NCI-H2227 treated with DMSO at 0.1 percent for 48 hours (cell line): ENCODE measurements around the gene ACE.

ENCODE experiments used
- DNase-seq: peaks from one replicate; lab custom pipeline; 2025; lab: John Stamatoyannopoulos, UW

ACE gene

DNA sequence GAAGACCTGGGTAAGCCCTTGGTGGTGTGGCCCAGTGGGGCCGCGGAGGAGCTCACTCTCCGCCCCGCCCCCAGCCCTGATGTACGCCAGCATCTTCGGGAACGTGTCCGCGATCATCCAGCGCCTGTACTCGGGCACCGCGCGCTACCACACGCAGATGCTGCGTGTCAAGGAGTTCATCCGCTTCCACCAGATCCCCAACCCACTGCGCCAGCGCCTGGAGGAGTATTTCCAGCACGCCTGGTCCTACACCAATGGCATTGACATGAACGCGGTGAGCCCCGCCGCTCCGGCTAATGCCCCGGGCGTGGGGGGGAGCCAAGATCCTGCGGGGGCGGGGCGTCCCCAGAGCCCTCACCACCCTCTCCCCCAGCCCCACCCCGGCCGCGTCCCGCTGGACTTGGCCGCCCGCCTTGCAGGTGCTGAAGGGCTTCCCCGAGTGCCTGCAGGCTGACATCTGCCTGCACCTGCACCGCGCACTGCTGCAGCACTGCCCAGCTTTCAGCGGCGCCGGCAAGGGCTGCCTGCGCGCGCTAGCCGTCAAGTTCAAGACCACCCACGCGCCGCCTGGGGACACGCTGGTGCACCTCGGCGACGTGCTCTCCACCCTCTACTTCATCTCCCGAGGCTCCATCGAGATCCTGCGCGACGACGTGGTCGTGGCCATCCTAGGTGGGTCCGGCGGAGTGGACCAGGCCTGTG is 61.3 kb downstream of the ACE start:
- peak; percentile 77 for DNase-seq

GRCh38 chr17:63538693-63539595 is 62.1 kb downstream of the ACE start:
- no peak for DNase-seq

GRCh38 chr17:63540590-63540989 is 63.7 kb downstream of the ACE start:
- no peak for DNase-seq

- DNase-seq: no peak
Measured at GRCh38 chr17:63542218-63542545, 65.3 kb downstream of the ACE start.

DNA sequence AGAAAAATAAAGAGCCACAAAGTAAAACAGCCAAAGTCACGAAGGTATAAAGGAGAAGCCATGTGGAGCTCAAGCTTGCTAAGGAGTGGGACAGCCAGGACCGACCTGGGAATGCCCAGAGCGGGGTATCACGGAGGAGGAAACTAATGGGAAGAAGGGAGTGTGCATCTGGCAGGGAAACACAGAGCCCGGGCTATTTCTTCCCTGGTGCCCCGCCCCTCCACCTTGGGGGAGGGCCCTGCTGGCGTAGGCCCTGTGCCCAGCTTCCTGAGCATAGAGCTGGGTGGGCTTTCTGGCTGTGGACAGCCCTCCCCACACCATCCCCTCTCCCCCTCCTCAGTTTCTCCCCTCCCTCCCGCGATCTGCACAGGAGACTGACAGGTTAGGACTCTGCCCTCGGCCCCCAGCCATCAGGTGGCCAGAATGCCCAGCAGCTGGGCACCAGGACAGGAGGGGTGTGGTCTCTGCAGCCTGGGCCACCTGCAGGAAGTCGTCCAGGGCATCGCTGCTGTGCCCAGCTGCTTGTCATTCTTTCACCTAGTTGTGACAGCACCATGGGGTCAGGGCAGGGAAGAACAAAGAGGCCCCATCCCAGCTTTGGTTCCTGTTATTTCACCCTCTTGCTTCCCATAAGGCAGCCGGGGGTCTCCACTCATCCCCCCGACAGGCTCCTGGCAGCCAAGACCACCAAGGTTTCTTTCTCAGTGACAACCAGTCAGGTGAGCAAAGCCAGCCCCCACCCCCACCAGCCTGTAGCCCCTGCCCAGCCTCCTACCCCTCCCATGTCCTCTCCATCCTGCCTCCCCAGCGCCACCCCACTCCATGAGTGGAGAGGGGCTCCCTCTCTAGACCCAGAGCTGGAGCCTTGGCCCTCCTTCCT is 66.3 kb downstream of the ACE start:
- DNase-seq: no peak

GRCh38 chr17:63543822-63544420 is 67.1 kb downstream of the ACE start:
- no peak for DNase-seq

GRCh38 chr17:63544467-63545301 is 67.8 kb downstream of the ACE start:
- no peak for DNase-seq

DNA sequence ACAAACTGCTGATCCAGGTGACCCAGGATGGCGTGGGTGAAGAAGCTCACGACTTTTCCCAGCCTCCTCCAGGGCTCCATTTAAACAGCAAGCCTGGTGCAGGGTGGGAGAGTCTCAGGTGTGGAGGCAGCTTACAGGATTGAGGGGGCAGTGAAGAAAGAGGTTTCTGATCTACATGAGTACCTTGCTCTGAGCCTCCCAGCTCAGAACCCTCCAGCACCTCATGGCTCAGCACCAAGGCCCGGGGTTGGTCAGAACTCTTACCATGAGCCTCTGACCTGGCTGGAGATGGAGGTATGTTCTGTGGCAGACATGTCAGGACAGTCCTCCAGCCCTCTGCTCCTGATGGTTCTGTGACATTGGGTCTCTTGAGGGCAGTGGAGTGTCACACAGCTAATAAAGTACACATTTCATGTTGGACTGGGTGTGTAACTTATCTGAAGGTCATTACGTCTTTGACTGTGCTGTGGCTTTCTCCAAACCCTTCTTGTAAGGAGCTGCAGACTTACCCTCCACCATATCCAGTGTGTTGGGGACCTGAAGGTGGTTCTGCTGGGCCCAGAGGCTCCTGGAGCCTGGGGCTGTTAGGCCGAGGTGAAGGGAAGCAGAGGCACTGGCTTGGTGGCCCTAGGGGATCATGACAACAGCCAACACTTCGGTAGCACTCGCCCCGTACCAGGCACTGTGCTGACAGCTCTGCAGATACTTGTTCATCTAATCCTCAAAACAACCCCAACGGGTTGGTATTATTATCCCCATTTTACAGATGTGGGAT is 69.6 kb downstream of the ACE start:
- no peak for DNase-seq

- DNase-seq: no peak
Measured at GRCh38 chr17:63547083-63547523, 70.2 kb downstream of the ACE start.
